ENCODE data around the gene ATP6V1B1.

The ATP6V1B1 gene

GRCh38 chr2:70902067-70902442 is 33.6 kb upstream of the ATP6V1B1 start:
- no peak for DNase-seq

GRCh38 chr2:70902579-70902978 is 33.1 kb upstream of the ATP6V1B1 start:
- no peak for DNase-seq

- no peak for DNase-seq
Measured at GRCh38 chr2:70903171-70903570, 32.5 kb upstream of the ATP6V1B1 start.

GRCh38 chr2:70903641-70904340 is 31.9 kb upstream of the ATP6V1B1 start:
- no peak for DNase-seq

GRCh38 chr2:70904371-70905216 is 31.1 kb upstream of the ATP6V1B1 start:
- DNase-seq: no peak

GRCh38 chr2:70905443-70906421 is 30.0 kb upstream of the ATP6V1B1 start:
- DNase-seq: no peak

- DNase-seq: no peak
Measured at GRCh38 chr2:70906439-70907005, 29.2 kb upstream of the ATP6V1B1 start.

GRCh38 chr2:70907130-70908057 is 28.3 kb upstream of the ATP6V1B1 start:
- DNase-seq: no peak

GRCh38 chr2:70916291-70916690 is 19.4 kb upstream of the ATP6V1B1 start:
- no peak for DNase-seq

GRCh38 chr2:70918016-70918415 is 17.7 kb upstream of the ATP6V1B1 start:
- no peak for DNase-seq

GRCh38 chr2:70919672-70920366 is 15.9 kb upstream of the ATP6V1B1 start:
- no peak for DNase-seq

- no peak for DNase-seq
Measured at GRCh38 chr2:70920367-70920715, 15.4 kb upstream of the ATP6V1B1 start.

- DNase-seq: no peak
Measured at GRCh38 chr2:70921031-70921430, 14.7 kb upstream of the ATP6V1B1 start.

- no peak for DNase-seq
Measured at GRCh38 chr2:70921839-70922234, 13.9 kb upstream of the ATP6V1B1 start.

- DNase-seq: no peak
Measured at GRCh38 chr2:70922235-70923234, 13.2 kb upstream of the ATP6V1B1 start.

GRCh38 chr2:70923378-70924015 is 12.2 kb upstream of the ATP6V1B1 start:
- no peak for DNase-seq

GRCh38 chr2:70926042-70926441 is 9.7 kb upstream of the ATP6V1B1 start:
- no peak for DNase-seq

- no peak for DNase-seq
Measured at GRCh38 chr2:70927138-70927537, 8.6 kb upstream of the ATP6V1B1 start.

- no peak for DNase-seq
Measured at GRCh38 chr2:70927641-70928040, 8.1 kb upstream of the ATP6V1B1 start.

Measured in DMS79 treated with DMSO at 0.1 percent for 48 hours (cell line).